ENCODE results near the gene PPP1R9A.

PPP1R9A gene

DNA sequence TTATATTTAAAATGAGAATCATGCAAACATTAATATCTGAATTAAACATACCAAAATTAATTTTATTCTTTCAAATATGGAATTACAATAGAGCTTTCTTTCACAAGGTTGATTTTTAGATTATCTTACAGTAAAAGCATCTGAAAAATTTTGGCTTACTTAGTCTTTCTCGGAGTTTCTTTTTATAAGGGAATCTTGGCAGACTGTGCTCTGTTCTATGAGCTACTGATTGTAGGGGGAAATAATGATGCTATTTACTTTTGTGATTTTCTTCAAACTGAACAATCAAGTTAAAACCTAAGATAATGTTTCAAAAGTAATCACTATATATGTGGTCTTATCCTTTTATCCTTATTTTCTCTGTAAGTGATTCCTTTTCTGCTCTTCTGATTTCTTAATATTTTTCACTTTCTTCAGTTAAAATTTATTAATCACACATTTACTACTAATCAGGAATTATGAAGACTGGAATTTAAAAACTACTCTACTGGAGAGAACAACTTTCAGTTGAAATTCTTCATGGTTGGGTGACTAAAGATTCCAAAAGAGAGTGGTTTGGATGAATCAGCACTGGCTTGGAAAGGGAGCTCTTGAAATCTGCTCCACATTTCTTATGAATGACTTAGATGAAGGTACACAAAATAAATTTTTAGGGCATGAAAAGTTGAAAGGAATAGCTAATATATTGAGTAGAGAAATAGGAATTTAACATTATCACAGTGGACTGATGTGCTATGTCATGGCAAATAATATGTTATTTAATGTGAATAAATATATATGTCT lies 103.9 kb downstream of the PPP1R9A start:
- DNase-seq (ENCODE audit: low read depth, low spot score), result no peak
- H3K4me3 ChIP-seq (ENCODE audit: low read length), result no peak overlapping the region

DNA sequence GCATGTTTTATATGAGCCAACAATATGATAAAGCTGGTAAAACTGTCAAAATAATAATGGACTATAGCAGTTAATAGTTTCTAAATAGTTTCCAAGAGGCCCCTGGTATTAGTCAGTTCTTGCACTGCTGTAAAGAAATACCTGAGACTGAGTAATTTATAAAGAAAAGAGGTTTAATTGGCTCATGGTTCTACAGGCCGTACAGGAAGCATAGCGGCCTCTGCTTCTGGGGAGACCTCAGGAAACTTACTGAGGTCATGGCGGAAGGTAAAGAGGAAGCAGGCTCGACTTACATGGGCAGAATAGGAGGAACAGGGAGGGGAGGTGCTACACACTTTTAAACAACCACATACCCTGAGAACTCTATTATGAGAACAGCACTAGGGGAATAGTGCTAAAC lies 104.6 kb downstream of the PPP1R9A start:
- no peak overlapping the region for H3K4me3 ChIP-seq (ENCODE audit: low read length)
- no peak for DNase-seq (ENCODE audit: low read depth, low spot score)

DNA sequence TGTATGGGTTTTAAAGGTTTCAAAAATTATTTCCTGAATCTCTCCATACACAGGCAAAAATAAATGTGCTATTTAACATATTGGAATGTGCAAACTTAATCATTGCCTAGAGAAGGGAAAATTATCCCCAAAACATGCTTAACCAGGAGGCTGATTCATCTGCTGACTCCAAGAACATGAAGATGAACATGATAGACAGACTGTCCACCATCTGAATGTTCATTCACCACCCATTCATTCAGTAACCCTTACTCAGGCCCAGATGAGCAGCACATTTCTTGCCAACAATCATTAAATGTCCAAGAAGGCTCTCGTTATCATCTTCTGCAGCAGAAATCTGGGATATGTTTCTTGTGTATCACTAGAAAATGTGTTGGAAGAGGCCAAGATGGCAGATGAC lies 110.6 kb downstream of the PPP1R9A start:
- no peak for DNase-seq (ENCODE audit: low read depth, low spot score)
- no peak overlapping the region for H3K4me3 ChIP-seq (ENCODE audit: low read length)

DNA sequence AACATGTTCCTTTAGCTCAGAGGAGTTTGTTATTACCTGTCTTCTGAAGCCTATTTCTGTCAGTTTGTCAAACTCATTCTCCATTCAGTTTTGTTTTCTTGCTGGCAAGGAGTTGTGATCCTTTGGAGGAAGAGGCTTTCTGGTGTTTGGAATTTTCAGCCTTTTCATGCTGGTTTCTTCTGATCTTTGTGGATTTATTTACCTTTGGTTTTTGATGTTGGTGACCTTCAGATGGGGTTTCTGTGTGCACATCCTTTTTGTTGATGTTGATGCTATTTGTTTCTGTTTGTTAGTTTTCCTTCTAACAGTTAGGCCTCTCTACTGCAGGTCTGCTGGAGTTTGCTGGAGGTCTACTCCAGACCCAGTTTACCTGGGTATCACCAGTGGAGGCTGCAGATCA lies 118.6 kb downstream of the PPP1R9A start:
- no peak for DNase-seq (ENCODE audit: low read depth, low spot score)
- H3K4me3 ChIP-seq (ENCODE audit: low read length), result no peak overlapping the region

DNA sequence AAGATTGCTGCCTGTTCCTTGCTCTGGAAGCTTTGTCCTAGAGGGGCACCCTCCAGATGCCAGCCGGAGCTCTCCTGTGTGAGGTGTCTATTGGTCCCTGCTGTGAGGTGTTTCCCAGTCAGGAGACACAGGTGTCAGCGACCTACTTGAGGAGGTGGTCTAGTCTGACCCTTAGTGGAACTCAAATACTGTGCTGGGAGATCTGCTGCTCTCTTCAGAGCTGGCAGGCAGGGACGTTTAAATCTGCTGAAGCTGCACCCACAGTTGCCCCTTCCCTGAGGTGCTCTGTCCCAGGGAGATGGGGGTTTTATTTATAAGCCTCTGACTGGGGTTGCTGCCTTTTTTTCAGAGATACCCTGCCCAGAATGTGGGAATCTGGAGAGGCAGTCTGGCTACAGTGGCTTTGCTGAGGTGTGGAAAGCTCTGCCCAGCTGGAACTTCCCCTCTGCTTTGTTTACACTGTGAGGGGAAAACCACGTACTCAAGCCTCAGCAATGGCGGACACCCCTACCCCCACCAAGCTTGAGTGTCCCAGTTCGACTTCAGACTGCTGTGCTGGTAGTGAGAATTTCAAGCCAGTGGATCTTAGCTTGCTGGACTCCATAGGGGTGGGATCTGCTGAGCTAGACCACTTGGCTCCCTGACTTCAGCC lies 119.2 kb downstream of the PPP1R9A start:
- DNase-seq (ENCODE audit: low read depth, low spot score), result no peak

DNA sequence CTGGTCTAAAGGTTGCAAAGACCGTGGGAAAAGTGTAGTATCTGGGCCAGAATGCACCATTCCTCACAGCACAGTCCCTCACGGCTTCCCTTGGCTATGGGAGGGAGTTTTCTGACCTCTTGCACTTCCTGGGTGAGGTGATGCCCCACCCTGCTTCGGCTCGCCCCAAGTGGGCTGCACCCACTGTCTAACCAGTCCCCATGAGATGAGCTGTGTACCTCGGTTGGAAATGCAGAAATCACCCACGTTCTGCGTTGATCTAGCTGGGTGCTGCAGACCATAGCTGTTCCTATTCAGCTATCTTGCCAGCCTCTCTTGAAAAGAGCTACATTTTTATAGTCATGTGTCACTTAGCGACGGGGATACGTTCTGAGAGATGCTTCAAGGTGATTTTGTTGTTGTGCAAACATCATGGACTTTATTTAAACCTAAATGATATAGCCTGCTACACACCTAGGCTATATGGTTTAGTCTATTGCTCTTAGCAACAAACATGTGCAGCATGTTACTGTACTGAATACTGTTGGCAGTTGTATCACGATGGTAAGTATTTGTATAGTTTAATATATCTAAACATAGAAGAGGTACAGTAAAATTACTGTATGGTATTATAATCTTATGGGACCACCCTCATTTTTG lies 120.0 kb downstream of the PPP1R9A start:
- no peak overlapping the region for H3K4me3 ChIP-seq (ENCODE audit: low read length)
- DNase-seq (ENCODE audit: low read depth, low spot score), result no peak

More for the DNA sequence above, 119.2 kb downstream of the PPP1R9A start:
- no peak overlapping the region for H3K4me3 ChIP-seq (ENCODE audit: low read length)

DNA sequence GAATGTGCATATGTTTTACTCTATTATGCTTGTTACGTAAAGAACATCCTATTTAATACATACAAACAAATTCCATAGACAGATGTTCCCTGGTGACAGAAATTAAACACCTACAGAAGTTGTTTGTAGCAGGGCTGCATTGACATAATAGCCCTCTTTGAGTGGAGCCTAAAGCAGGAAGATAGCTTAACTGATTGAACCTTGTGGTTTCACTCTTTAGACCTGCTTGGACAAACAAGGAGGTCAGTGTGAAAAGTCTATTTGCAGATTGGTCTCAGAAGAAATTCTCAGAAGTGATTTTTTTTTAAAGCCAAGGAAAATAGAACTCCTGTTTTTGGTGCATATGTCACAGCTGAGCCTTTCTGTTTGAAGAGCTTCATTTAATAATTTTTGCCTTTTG lies 121.3 kb downstream of the PPP1R9A start:
- H3K4me3 ChIP-seq (ENCODE audit: low read length), result no peak overlapping the region
- no peak for DNase-seq (ENCODE audit: low read depth, low spot score)

DNA sequence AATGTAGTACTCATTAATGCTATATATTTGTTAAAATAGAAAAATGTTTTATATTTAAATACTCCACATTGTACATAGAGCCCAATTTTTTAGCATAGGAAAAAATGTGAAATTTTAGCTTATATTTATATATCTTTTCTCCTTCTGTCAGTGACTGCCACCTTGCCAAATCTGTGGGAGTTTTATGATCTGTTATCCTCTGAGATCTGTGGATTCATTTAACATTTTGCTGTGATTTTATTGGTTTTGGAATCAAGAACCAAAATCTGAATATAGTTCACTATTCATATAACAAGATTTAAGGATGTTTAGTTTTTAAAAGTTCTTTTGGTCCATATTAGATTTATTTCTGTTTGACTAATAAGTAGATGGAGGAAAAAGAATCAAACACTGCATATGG lies 127.9 kb downstream of the PPP1R9A start:
- H3K4me3 ChIP-seq (ENCODE audit: low read length), result no peak overlapping the region
- no peak for DNase-seq (ENCODE audit: low read depth, low spot score)

DNA sequence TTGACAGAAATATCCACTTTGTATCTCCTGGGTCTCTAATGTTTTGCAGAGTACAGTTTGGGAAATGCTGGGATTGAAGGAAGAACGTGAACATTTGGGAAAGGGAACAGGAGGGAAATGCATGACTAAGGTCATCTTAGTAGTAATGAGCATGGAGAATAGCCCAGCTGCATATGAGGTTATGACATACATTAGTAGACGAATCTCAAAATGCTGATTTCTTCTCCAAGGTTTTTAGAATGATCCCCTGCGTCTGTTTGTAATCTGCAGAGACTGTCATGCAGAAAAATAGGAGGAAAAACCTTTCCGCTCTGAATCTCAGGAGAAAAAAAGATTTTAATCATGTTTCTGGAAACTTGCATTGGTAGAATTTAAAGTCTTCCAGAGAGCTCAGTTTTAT lies 133.6 kb downstream of the PPP1R9A start:
- H3K4me3 ChIP-seq (ENCODE audit: low read length), result no peak overlapping the region
- no peak for DNase-seq (ENCODE audit: low read depth, low spot score)

DNA sequence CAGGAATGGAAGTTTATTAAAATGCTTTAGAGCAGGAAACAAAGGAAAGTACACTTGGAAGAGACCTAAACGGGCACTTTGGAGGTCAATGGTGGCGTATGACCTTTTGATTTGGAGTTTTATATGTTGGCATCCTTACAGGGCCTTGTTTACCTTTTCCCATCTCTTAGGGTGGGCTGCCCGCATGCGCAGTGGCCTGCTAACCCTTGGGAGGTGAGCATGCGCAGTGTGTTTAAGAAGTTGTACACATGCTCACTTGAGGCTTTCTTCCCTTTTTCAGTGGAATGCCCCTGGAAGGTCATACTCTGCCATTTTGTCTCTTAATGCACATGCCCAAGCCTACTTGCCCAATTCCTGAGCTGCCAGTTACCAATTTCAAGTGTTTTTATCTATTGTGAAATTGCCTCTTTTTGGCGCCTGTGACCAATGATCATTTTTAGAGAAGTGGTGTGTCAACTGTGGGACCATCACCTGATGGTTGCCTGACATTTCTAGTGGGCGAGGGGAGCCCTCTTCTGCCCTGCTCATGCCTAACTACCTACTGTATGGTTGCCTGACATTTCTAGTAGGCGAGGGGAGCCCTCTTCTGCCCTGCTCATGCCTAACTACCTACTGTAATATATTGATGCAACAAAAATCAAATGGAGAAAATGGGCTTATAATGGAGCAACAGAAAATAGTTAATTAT lies 138.0 kb downstream of the PPP1R9A start:
- no peak for DNase-seq (ENCODE audit: low read depth, low spot score)
- H3K4me3 ChIP-seq (ENCODE audit: low read length), result no peak overlapping the region

DNA sequence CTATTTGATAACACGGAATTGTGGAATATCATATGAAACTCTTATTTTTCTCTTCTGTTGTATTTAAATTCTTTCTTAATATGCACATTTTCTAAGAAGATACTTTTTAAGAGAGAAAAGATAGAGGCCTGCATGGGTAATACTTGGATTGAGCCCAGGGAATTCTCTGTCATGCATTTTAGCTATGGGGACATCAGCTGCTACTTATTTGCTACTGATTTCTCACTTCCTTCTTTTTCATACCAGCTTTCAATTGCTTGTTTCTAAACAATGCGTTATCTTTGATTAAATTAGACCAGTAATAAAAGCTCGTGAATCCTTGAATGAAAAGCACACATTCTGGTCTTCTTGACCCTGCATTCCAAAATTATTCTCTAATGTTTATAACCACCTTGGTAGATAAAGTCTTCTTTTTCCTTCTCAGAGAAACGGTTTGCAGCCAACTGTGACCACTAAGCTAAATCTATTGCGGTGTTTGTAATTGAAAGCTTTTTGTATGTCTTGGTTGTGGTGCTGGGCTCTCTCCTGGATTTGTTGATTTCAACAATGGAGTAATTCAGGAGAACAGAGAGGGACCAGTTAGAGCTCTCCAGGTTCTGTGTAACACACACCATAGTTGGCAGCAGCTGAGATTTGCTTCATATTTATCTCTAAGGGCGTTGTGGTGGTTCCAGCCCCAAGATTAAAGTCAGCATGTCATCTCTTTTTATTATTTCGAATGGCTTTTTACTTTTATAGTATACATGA lies 139.3 kb downstream of the PPP1R9A start:
- DNase-seq (ENCODE audit: low read depth, low spot score), result no peak
- H3K4me3 ChIP-seq (ENCODE audit: low read length), result no peak overlapping the region

DNA sequence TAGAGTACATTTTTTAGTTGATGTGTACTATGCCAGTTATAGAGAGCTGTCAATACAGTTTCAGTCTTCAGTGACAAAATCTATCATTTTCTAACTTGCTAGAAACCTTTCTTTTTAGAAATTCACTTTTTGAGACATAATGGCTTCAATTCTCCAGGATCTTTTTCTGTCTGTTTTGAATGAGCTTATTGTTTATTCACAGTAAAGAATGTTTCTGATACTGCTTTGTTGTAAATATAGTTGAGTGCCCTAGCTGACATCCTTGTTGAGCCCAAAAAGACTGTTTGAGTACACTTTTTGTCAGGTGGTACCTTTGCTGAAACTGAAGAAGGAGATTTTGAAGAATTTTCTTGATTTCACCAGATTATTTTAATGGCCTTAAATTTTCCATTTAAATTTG lies 139.9 kb downstream of the PPP1R9A start:
- no peak overlapping the region for H3K4me3 ChIP-seq (ENCODE audit: low read length)
- DNase-seq (ENCODE audit: low read depth, low spot score), result no peak

DNA sequence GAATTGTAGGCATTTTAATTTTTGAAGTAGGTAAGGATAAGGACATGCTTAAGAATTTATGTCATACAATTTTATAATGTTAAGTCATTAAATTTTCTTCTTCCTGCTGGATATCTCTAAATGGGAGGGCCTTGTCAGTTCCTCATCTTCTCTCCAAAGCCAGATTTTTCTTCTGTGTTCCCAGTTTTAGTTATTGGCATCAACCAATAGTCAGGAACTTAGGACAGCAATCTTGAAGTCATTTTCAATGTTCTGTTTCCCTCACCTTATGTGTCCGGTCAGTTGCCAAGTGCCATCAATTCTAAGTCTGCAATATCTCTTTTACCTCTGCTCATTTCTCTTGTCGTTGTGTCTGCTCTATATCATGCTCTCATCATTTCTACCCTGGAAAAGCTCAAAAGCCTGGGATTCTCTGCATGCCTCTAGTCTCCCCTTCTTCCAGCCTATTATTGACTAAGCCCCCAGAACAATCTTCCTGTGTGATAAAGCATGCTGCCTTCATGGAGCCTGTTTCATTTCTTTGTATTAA lies 145.2 kb downstream of the PPP1R9A start:
- H3K4me3 ChIP-seq (ENCODE audit: low read length), result no peak overlapping the region
- no peak for DNase-seq (ENCODE audit: low read depth, low spot score)

DNA sequence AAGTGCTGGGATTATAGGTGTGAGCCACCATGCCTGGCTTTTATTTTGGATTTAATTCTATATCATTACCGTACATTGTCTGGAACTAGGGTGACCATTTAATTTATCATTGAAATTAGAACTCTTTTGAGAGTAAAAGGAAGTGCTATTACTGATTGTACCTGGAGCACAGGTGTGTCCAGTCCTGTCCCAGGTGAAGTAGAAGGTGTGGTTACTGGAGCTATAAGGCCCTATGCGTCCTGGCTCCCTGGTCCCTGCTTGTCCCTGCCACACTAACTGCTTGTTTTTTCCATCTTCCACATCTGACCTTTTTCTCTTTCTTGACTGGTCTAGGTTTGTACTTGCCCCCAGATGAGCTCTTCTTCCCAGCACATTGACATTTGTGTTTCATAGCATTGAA lies 147.0 kb downstream of the PPP1R9A start:
- no peak for DNase-seq (ENCODE audit: low read depth, low spot score)
- H3K4me3 ChIP-seq (ENCODE audit: low read length), result no peak overlapping the region

DNA sequence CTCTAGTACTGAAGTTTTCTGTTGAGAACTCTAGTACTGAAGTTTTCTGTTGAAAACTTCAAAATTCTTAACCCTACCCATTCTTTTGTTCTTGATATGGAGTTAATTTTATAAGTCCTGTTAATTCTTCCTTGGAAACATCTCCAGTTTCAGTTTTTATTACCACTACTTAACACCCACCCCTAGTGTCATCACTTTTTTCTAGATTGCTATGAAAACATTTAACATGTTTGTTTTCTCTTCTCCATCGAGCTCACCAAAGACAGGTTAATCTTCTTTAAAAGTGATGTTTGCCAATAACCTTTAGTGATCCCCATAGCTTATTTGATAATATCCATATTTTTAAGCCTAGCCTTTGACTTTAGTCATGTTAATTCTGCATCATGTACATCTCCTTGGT lies 147.9 kb downstream of the PPP1R9A start:
- DNase-seq (ENCODE audit: low read depth, low spot score), result no peak
- no peak overlapping the region for H3K4me3 ChIP-seq (ENCODE audit: low read length)

DNA sequence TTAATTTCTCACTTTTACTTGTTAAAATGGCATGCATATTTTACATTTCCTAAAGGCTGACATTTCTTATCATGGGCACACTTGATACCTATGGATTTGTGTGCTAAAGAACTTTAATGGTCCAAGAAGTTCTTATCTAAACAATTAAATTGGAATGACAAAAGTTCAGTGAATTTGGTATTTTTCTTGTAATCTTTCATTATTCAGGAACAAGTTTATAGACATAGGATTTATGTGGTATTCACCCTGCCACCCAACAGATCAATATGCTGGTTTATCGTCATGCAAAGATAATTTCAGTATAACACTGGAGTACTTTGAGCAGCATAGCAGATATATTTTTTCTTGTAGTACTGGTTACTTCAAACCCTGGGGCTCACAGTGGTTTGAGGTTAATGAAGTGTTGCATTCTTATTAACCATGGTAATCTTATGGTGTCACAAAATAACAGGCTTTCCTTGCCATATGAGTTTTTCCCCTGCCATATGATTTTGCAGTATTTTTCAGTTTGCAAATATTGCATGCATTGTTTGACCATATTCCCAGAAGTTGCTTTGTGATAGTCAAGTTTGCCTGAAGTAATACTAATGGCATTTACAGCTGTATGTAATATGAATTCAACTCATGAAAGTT lies 148.8 kb downstream of the PPP1R9A start:
- DNase-seq (ENCODE audit: low read depth, low spot score), result no peak
- no peak overlapping the region for H3K4me3 ChIP-seq (ENCODE audit: low read length)

DNA sequence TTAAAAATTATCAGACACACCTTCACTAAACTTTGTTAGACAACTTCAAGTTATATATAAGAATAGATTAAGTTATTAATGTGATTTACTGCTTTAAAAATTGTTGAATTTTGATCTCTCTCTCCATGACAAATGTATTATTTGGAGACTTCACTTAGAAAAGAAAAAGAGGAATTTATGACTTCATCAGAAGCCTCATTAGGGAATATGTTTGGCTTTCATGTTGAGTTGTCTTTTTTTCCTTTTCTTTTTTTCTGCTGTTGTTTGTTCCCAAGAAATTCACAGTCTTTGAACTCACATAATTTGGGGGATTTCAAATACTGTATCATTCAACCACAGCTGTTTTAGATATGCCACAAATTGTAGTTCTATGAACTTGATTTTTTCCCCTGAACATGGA lies 149.5 kb downstream of the PPP1R9A start:
- no peak overlapping the region for H3K4me3 ChIP-seq (ENCODE audit: low read length)
- DNase-seq (ENCODE audit: low read depth, low spot score), result no peak

DNA sequence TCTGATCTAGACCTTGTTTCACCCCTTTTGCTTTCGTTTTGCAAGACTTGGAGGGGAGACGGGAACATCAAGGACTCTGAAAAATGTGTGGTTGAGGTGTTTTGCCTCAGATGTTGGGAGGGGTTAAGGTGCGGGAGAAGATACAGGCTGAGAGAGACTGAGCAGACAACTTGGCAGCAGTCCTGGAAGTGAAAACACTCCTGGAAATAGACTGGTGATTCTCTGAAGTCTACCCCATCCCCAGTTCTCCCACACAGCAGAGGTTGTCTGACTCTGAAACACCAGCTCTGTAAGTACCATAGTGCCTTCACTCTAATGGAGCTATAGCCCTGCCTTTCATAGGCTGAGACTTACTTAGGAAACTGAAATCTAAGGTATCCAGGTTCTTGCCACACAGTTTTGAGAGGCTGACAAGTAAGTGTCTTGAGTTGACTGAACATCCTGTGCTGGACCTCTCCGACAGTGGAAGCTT lies 152.5 kb downstream of the PPP1R9A start:
- DNase-seq (ENCODE audit: low read depth, low spot score), result no peak
- no peak overlapping the region for H3K4me3 ChIP-seq (ENCODE audit: low read length)

All from Jurkat, Clone E6-1 (cell line).